ENCODE results near the gene CALML6.

Gene CALML6

DNA sequence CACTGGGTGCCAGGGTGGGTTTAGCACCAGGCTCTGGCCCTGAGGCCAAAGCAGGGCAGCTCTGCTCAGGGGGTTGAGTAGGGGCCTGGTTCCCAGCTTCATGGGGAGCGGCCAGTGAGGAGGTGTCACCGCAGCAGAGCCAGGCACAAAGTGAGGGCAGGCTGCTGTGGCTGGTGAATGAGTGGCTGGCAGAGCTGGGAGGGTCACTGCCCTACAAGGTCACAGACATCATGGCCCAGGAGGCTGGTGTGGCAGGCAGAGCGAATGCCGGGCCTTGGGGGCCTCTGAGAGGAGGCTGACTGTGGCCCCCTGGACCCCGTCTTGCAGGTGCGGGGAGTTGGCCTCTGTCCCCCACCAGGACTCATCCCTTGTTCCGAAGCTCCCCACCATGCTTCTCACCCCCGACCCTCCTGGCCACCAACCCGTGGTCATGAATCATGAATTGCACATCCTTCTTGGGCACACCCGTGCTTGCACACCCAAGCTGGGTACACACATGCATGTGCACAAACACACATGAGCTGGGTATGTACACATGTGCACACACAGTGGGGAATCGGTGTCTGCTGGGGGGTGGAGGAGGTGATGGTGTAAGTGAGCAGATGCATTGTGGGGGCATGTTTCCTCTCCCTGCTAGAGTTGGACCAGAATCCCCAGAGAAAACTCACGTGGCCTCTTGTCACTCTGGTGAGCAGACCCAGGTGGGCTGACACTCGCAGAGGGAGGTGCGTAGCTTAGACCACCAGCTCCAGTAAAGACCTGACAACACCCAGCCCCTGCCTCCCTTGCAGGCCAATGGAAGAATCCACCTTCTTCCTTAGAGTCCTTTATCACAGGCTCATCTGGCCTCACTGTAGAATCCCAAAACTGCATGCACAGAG, 19.4 kb upstream of the CALML6 start:
- Histone ChIP-seq H3K9me3 (replicated peaks; ENCODE audit: insufficient read depth, low read length) (no peaks in the 10 kb centered on the region), H3K79me2 (ENCODE audit: low read length) (peaks cover 5% of the 10 kb centered on the region; the same call in 1 of the 2 replicates), H3K9me2 (replicated peaks; ENCODE audit: insufficient read depth, low read length) (no peaks in the 10 kb centered on the region), H2AFZ (ENCODE audit: low read length) (no peak overlapping the region), H3K4me1 (ENCODE audit: low read length) (peaks cover 24% of the 10 kb centered on the region), H3K36me3 (replicated peaks; ENCODE audit: insufficient read depth, low read length) (no peaks in the 10 kb centered on the region), H3K9ac (ENCODE audit: low read length) (no peak overlapping the region), H3K27me3 (replicated peaks; ENCODE audit: insufficient read depth, low read length) (no peaks in the 10 kb centered on the region), H3K27ac (ENCODE audit: low read length) (peak overlapping the region; percentile 79; the same call in 1 of the 2 replicates), H4K20me1 (ENCODE audit: insufficient read depth, low read length) (no peaks in the 10 kb centered on the region), H3F3A (ENCODE audit: insufficient read depth, low read length) (peaks cover 17% of the 10 kb centered on the region), H3K4me2 (ENCODE audit: low read depth, low read length) (no peak overlapping the region), H3K4me3 (ENCODE audit: low read length) (no peak overlapping the region)
- no peak for DNase-seq
- TF ChIP-seq EZH2phosphoT487 (IDR thresholded peaks at IDR 0.05; ENCODE audit: low read length) (no peak), EZH2 (optimal IDR thresholded peaks at IDR 0.05; ENCODE audit: low read depth, low read length) (no peak)
- TF ChIP-seq, protein P1, sequence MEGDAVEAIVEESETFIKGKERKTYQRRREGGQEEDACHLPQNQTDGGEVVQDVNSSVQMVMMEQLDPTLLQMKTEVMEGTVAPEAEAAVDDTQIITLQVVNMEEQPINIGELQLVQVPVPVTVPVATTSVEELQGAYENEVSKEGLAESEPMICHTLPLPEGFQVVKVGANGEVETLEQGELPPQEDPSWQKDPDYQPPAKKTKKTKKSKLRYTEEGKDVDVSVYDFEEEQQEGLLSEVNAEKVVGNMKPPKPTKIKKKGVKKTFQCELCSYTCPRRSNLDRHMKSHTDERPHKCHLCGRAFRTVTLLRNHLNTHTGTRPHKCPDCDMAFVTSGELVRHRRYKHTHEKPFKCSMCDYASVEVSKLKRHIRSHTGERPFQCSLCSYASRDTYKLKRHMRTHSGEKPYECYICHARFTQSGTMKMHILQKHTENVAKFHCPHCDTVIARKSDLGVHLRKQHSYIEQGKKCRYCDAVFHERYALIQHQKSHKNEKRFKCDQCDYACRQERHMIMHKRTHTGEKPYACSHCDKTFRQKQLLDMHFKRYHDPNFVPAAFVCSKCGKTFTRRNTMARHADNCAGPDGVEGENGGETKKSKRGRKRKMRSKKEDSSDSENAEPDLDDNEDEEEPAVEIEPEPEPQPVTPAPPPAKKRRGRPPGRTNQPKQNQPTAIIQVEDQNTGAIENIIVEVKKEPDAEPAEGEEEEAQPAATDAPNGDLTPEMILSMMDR (IDR thresholded peaks at IDR 0.05; ENCODE audit: low read length) = no peak

DNA sequence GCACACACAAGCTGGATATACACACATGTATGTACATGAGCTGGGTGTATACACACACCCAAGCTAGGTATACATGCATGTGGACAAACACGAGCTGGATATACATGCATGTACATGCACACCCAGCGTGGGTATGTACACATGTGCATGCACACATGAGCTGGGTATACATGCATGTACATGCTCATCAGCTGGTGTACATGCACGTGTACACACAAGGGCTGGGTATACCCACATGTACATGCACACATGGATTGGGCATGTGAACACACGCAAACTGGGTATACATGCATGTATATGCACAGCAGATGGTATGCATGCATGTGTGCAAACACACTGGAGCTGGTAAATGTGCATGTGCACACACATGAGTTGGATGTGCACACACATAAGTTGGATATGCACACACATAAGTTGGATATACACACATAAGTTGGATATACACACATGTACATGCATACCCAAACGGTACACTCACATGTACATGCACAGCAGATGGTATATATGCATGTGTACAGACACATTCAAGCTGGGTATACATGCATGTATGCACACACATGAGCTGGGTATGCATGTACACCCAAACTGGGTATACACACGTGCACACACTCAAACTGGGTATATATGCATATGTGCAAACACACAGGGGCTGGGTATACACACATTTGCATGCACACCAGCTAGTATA, 16.7 kb upstream of the CALML6 start:
- DNase-seq = no peak
- no peak overlapping the region for H2AFZ ChIP-seq (ENCODE audit: low read length)
- H3K79me2 ChIP-seq (ENCODE audit: low read length) = no peaks in the 10 kb centered on the region
- H3K4me1 ChIP-seq (ENCODE audit: low read length) = peaks cover 15% of the 10 kb centered on the region
- peaks cover 13% of the 10 kb centered on the region for H3F3A ChIP-seq (ENCODE audit: insufficient read depth, low read length)
- H3K27ac ChIP-seq (ENCODE audit: low read length) = no peak overlapping the region
- TF ChIP-seq, protein P1 (IDR thresholded peaks at IDR 0.05; ENCODE audit: low read length) = no peak
- TF ChIP-seq EZH2phosphoT487 (IDR thresholded peaks at IDR 0.05; ENCODE audit: low read length) (no peak), EZH2 (optimal IDR thresholded peaks at IDR 0.05; ENCODE audit: low read depth, low read length) (no peak)
- H3K9me2 ChIP-seq (replicated peaks; ENCODE audit: insufficient read depth, low read length) = no peaks in the 10 kb centered on the region
- H3K9me3 ChIP-seq (replicated peaks; ENCODE audit: insufficient read depth, low read length) = no peaks in the 10 kb centered on the region
- no peak overlapping the region for H3K4me2 ChIP-seq (ENCODE audit: low read depth, low read length)
- H3K9ac ChIP-seq (ENCODE audit: low read length) = no peak overlapping the region
- H3K27me3 ChIP-seq (replicated peaks; ENCODE audit: insufficient read depth, low read length) = no peaks in the 10 kb centered on the region
- no peak overlapping the region for H3K4me3 ChIP-seq (ENCODE audit: low read length)
- H4K20me1 ChIP-seq (ENCODE audit: insufficient read depth, low read length) = no peaks in the 10 kb centered on the region
- no peaks in the 10 kb centered on the region for H3K36me3 ChIP-seq (replicated peaks; ENCODE audit: insufficient read depth, low read length)

GRCh38 chr1:1899266-1899966, 15.6 kb upstream of the CALML6 start:
- Histone ChIP-seq H3K9me3 (replicated peaks; ENCODE audit: insufficient read depth, low read length) (no peaks in the 10 kb centered on the region), H3K79me2 (ENCODE audit: low read length) (no peaks in the 10 kb centered on the region), H3K4me1 (ENCODE audit: low read length) (peaks cover 15% of the 10 kb centered on the region), H3K9ac (ENCODE audit: low read length) (no peak overlapping the region), H3K36me3 (replicated peaks; ENCODE audit: insufficient read depth, low read length) (no peaks in the 10 kb centered on the region), H3K4me2 (ENCODE audit: low read depth, low read length) (no peak overlapping the region), H3F3A (ENCODE audit: insufficient read depth, low read length) (peaks cover 13% of the 10 kb centered on the region), H4K20me1 (ENCODE audit: insufficient read depth, low read length) (no peaks in the 10 kb centered on the region), H3K9me2 (replicated peaks; ENCODE audit: insufficient read depth, low read length) (no peaks in the 10 kb centered on the region), H3K4me3 (ENCODE audit: low read length) (no peak overlapping the region), H3K27ac (ENCODE audit: low read length) (no peak overlapping the region), H3K27me3 (replicated peaks; ENCODE audit: insufficient read depth, low read length) (no peaks in the 10 kb centered on the region), H2AFZ (ENCODE audit: low read length) (no peak overlapping the region)
- TF ChIP-seq EZH2phosphoT487 (IDR thresholded peaks at IDR 0.05; ENCODE audit: low read length) = no peak
- TF ChIP-seq, protein P1 (IDR thresholded peaks at IDR 0.05; ENCODE audit: low read length) = no peak; the same call in 1 of the 2 replicates
- no peak for TF ChIP-seq EZH2 (optimal IDR thresholded peaks at IDR 0.05; ENCODE audit: low read depth, low read length)
- DNase-seq = no peak

All from MM.1S (cell line).